Stimulated activated CD4-positive, alpha-beta T cell treated with anti-CD3 and anti-CD28 coated beads, TNF-alpha, amount 100 ng/mL, for 1 hour (primary cell): ENCODE data around the gene KLHL18.

Experiments used
- DNase-seq, 3 donors: peaks; one replicate each; pipeline ENCODE4 v3.0.0-alpha.2; 2020; ENCODE audit warnings: low read depth in 3 of 3, low spot score in 1 of 3

Gene KLHL18

DNA sequence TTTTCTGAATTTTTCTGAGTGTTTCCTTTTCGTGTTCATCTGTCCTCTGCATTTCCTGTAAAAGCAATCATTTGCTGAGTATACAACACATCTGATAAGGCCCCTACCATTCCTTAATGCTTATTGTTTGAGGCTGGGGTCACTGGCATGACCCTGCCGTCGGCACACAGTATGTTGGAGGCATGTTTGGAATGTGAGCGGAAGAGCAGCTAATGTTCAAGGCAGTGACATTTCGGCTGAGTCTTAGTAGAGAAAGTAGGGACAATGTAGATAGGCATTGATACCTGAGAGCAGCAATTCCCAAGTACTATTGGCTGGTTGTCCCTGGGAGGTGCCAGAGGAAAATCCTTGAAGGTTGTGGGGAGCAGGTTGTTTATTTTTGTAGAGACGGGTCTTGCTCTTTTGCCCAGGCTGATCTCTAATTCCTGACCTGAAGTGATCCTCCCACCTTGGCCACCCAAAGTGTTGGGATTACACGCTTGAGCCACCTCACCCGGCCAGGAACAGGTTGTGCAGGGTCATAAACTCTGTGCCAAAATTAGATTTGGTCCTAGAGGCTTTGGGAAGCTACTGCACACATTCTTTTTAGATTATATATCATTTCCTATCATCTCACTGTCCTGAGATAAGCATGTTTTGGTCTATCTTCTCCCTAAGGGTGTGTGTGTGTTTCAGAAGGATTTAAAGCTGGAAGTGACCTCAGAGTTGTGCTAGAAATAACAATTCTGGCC is 111.6 kb downstream of the KLHL18 start:
- no peak for DNase-seq

DNA sequence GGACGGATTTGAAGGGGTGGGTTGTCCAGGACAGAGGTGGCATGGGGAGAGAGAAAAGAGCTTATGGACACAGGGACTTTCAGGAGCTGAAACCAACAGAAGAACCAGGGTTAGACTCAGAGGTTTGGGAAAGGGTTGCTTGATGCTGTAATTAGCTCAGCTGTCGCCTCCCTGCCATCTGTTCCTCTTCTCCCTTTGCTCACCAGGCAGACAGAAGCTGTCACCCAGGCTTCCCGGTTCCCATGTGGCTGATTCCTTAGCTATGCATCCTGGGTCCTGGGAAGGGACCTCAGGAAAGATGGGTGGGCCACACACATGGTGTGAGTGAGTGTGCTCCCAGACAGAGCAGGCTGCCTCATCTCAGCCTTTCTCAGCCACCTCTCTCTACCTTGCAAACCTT is 112.1 kb downstream of the KLHL18 start:
- DNase-seq = no peak
